Measurements from ENCODE around the gene SNRNP40. TPM values are rescaled to one million over a fixed set of nuclear protein-coding genes. Genes with fewer than 3 reads are reported as not detected.
"Not testable (repeated sequence)": the region's sequence is repeated elsewhere in the genome, so short reads cannot be mapped to it uniquely, and the experiment has no call there.

The SNRNP40 gene
- total RNA-seq, 4 donors from 2014 or later: 20.2 to 154 (median 32.3) TPM

DNA sequence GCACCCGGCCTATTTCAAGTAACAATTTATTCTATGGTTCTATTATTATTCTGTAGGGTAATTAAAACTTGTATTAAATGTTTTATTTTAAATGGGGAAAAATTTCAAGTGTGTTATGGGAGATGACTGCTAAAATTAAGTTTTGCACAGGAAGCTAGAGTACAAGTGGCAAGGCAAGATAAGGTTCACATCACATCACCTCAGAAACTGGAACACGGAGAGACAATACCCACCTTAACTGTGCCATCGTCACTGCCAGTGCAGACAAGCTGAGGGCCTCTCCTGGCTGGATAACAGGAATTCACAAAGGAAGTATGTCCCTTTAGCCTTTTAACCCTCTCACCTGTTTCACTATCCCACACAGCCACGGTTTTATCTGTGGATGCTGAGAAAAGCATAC, 7.6 kb downstream of the SNRNP40 start:
- DNase-seq: no peak
- no peaks in the 10 kb centered on the region for H3K9me3 ChIP-seq
- H3K4me1 ChIP-seq: no peaks in the 10 kb centered on the region
- in situ Hi-C loops (cut with MboI; ENCODE audit: low pct_ligation_motif_present in 1 of 4, low pct_unique_long_range_greater_than_20kb in 1 of 4, low sequenced_read_pairs in 3 of 4) (no loop called here), intact Hi-C loops (cut with DNase I; ENCODE audit: low total_unique reads) (no loop called here)
- H3K4me3 ChIP-seq: no peak overlapping the region
- 71 to 87% methylated on average over 3 to 4 of the region's 4 CpGs for WGBS, 2 donors (ENCODE audit: low coverage in 1 of 2)
- H3K36me3 ChIP-seq: peaks cover 0 to 74% (median 20%) of the 10 kb centered on the region in 4 donors
- TF ChIP-seq POLR2AphosphoS5 (IDR thresholded peaks at IDR 0.05) (no peak), EP300 (IDR thresholded peaks at IDR 0.05; ENCODE audit: low read depth) (no peak), POLR2A (IDR thresholded peaks at IDR 0.05) (no peak)
- TF ChIP-seq, protein P1, sequence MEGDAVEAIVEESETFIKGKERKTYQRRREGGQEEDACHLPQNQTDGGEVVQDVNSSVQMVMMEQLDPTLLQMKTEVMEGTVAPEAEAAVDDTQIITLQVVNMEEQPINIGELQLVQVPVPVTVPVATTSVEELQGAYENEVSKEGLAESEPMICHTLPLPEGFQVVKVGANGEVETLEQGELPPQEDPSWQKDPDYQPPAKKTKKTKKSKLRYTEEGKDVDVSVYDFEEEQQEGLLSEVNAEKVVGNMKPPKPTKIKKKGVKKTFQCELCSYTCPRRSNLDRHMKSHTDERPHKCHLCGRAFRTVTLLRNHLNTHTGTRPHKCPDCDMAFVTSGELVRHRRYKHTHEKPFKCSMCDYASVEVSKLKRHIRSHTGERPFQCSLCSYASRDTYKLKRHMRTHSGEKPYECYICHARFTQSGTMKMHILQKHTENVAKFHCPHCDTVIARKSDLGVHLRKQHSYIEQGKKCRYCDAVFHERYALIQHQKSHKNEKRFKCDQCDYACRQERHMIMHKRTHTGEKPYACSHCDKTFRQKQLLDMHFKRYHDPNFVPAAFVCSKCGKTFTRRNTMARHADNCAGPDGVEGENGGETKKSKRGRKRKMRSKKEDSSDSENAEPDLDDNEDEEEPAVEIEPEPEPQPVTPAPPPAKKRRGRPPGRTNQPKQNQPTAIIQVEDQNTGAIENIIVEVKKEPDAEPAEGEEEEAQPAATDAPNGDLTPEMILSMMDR (IDR thresholded peaks at IDR 0.05): no peak
- no peaks in the 10 kb centered on the region for H3K27me3 ChIP-seq
- H3K27ac ChIP-seq: no peak overlapping the region

DNA sequence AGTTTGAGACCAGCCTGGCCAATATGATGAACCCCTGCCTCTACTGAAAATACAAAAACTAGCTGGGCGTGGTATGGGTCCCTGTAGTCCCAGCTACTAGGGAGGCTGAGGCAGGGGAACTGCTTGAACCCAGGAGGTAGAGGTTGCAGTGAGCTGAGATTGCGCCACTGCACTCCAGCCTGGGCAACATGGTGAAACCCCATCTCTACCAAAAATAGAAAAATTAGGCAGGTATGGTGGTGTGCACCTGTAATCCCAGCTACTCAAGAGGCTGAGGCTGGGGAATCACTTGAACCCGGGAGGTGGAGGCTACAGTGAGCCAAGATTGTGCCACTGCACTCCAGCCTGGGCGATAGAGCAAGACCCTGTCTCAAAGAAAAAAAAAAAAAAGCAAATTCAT, 8.8 kb downstream of the SNRNP40 start:
- in situ Hi-C loops (cut with MboI; ENCODE audit: low pct_ligation_motif_present in 1 of 4, low pct_unique_long_range_greater_than_20kb in 1 of 4, low sequenced_read_pairs in 3 of 4); H3K27me3 ChIP-seq; H3K4me1 ChIP-seq; intact Hi-C loops (cut with DNase I; ENCODE audit: low total_unique reads); H3K9me3 ChIP-seq; DNase-seq; H3K27ac ChIP-seq; H3K4me3 ChIP-seq: not testable (repeated sequence)
- H3K36me3 ChIP-seq: peaks cover 0 to 69% (median 20%) of the 10 kb centered on the region in 4 donors
- 92% methylated on average over 4 of the region's 4 CpGs; no CpG with 5 or more reads in 1 of the 2 donors for WGBS, 2 donors (ENCODE audit: low coverage in 1 of 2)

DNA sequence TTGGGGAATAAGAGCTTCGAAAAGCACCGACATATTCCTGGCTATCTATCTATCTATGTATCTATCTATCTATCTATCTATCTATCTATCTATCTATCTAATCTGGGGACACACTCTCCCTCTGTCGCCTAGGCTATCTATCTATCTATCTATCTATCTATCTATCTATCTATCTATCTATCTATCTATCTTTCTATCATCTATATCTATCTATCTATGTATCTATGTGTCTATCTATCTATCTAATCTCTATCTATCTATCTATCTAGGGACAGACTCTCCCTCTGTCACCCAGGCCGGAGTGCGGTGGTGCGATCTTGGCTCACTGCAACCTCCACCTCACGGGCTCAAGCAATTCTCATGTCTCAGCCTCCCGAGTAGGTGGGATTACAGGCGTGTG, 14.2 kb downstream of the SNRNP40 start:
- DNase-seq; in situ Hi-C loops (cut with MboI; ENCODE audit: low pct_ligation_motif_present in 1 of 4, low pct_unique_long_range_greater_than_20kb in 1 of 4, low sequenced_read_pairs in 3 of 4); intact Hi-C loops (cut with DNase I; ENCODE audit: low total_unique reads); H3K4me1 ChIP-seq; H3K27me3 ChIP-seq; H3K27ac ChIP-seq; H3K9me3 ChIP-seq; H3K4me3 ChIP-seq: not testable (repeated sequence)
- H3K36me3 ChIP-seq: peaks cover 0 to 54% (median 11%) of the 10 kb centered on the region in 4 donors
- WGBS, 2 donors (ENCODE audit: low coverage in 1 of 2): 96 to 97% methylated on average over 8 to 9 of the region's 9 CpGs

DNA sequence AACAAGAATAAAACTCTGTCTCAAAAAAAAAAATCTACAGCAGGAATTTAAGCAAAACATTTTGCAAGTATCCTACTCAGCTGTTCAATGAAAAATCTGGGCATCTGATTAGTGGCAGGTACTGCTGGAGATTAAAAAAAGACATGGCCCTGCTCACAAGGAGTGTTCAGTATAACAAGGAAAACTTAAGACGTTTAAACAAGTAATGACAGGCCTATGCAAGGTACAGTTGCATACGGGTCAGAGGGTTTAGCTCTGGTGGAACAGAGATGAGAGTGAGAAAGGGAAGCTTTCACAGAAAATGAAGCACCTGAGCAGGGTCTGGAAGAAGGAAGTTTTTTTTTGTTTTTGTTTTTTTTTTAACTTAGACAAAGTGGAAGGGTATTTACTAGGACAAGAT, 23.0 kb downstream of the SNRNP40 start:
- H3K4me1 ChIP-seq: no peaks in the 10 kb centered on the region
- peaks cover 0 to 47% (median 20%) of the 10 kb centered on the region in 4 donors for H3K36me3 ChIP-seq
- no peak overlapping the region for H3K27ac ChIP-seq
- in situ Hi-C loops (cut with MboI; ENCODE audit: low pct_ligation_motif_present in 1 of 4, low pct_unique_long_range_greater_than_20kb in 1 of 4, low sequenced_read_pairs in 3 of 4): no loop called here
- no peaks in the 10 kb centered on the region for H3K9me3 ChIP-seq
- no peaks in the 10 kb centered on the region for H3K27me3 ChIP-seq
- 76 to 88% methylated on average over 2 of the region's 2 CpGs for WGBS, 2 donors (ENCODE audit: low coverage in 1 of 2)
- intact Hi-C loops (cut with DNase I; ENCODE audit: low total_unique reads): no loop called here
- no peak for DNase-seq
- TF ChIP-seq POLR2AphosphoS5 (IDR thresholded peaks at IDR 0.05) (no peak), EP300 (IDR thresholded peaks at IDR 0.05; ENCODE audit: low read depth) (no peak), POLR2A (IDR thresholded peaks at IDR 0.05) (no peak)
- TF ChIP-seq, protein P1 (IDR thresholded peaks at IDR 0.05): no peak
- no peak overlapping the region for H3K4me3 ChIP-seq

DNA sequence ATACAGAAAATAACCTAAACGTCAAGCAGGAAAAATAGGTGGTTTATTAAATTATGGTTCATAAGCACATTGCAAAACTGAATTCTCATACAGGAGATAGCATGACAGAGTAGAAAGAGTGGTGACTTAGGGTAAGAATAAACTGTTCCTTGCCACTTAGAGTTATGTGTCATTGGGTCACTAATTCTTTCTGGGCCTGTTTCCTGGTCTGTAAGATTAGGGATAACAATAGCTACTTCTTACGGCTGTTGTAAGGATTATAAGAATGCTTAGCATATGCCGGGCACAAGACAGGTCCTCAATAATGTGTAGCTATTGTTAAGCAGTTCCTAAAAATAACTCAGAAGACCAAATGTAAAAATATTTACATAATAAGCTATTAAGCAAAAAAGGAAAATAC, 24.2 kb downstream of the SNRNP40 start:
- 77 to 91% methylated on average over 1 to 3 of the region's 3 CpGs for WGBS, 2 donors (ENCODE audit: low coverage in 1 of 2)
- DNase-seq: no peak
- in situ Hi-C loops (cut with MboI; ENCODE audit: low pct_ligation_motif_present in 1 of 4, low pct_unique_long_range_greater_than_20kb in 1 of 4, low sequenced_read_pairs in 3 of 4): no loop called here
- H3K9me3 ChIP-seq: no peaks in the 10 kb centered on the region
- intact Hi-C loops (cut with DNase I; ENCODE audit: low total_unique reads): no loop called here
- no peak for TF ChIP-seq POLR2AphosphoS5 (IDR thresholded peaks at IDR 0.05)
- no peak for TF ChIP-seq EP300 (IDR thresholded peaks at IDR 0.05; ENCODE audit: low read depth)
- TF ChIP-seq, protein P1 (IDR thresholded peaks at IDR 0.05): no peak
- no peak for TF ChIP-seq POLR2A (IDR thresholded peaks at IDR 0.05)
- no peak overlapping the region for H3K27ac ChIP-seq
- H3K36me3 ChIP-seq: peaks cover 0 to 57% (median 21%) of the 10 kb centered on the region in 4 donors
- no peaks in the 10 kb centered on the region for H3K27me3 ChIP-seq
- no peaks in the 10 kb centered on the region for H3K4me1 ChIP-seq
- no peak overlapping the region for H3K4me3 ChIP-seq
